Renal cortex interstitium (tissue), 11 donors: ENCODE measurements around the gene TEX48. TPM values are rescaled to one million over a fixed set of nuclear protein-coding genes. Genes with fewer than 3 reads are reported as not detected.

ENCODE experiments used
- DNase-seq, 11 donors: peaks; one replicate each; pipeline ENCODE4 v3.0.0-alpha.2; 2013; ENCODE audit warnings: low read depth in 9 of 11, low spot score in 4 of 11; ENCODE audit errors: extremely low read depth in 1 of 11
- polyA plus RNA-seq, 3 donors: library from polyadenylated mRNA; unstranded; fragments of 120-200 nt; gene quantifications; one replicate each; pipeline ENCODE4 v1.2.1, GENCODE V29; 2013; ENCODE audit not compliant: insufficient read length in 3 of 3

TEX48 gene
- polyA plus RNA-seq, 3 donors: not detected

GRCh38 chr9:114634387-114634786, 47.6 kb downstream of the TEX48 start:
- no peak for DNase-seq

GRCh38 chr9:114633438-114634089, 48.4 kb downstream of the TEX48 start:
- no peak for DNase-seq

- DNase-seq: no peak
These were observed 50.8 kb downstream of the TEX48 start for GRCh38 chr9:114631166-114631565.

- DNase-seq: no peak
These were observed 52.4 kb downstream of the TEX48 start for GRCh38 chr9:114629563-114630090.

GRCh38 chr9:114627553-114627952, 54.4 kb downstream of the TEX48 start:
- no peak for DNase-seq

GRCh38 chr9:114626415-114627020, 55.5 kb downstream of the TEX48 start:
- no peak for DNase-seq

- DNase-seq: no peak
These were observed 57.3 kb downstream of the TEX48 start for GRCh38 chr9:114624677-114625076.

GRCh38 chr9:114621975-114622609, 59.9 kb downstream of the TEX48 start:
- no peak for DNase-seq

- no peak for DNase-seq
These were observed 60.4 kb downstream of the TEX48 start for GRCh38 chr9:114621561-114621960.

- no peak for DNase-seq
These were observed 62.7 kb downstream of the TEX48 start for GRCh38 chr9:114619191-114619761.

GRCh38 chr9:114616684-114617520, 65.1 kb downstream of the TEX48 start:
- DNase-seq: no peak

Other genes starting within 250 kb of the TEX48 start
- 10 to 100 TPM in 2 of 3 donors, 1 to 10 TPM in 1; 7.3 to 17.2 (median 10.2) TPM for gene WHRN, start 176.7 kb downstream of the TEX48 start, polyA plus RNA-seq
- 100 to 1,000 TPM; 233 to 239 (median 236) TPM for gene ATP6V1G1, start 94.4 kb downstream of the TEX48 start, polyA plus RNA-seq
- gene TMEM268, start 70.9 kb downstream of the TEX48 start, polyA plus RNA-seq: 10 to 100 TPM in 2 of 3 donors, 1 to 10 TPM in 1; 7.8 to 11.8 (median 10.2) TPM
- gene TEX53, start 24.4 kb downstream of the TEX48 start, polyA plus RNA-seq: not detected
- gene TNFSF15, start 123.8 kb upstream of the TEX48 start, polyA plus RNA-seq: 1 to 10 TPM; 5.8 to 8.4 (median 8.1) TPM
- gene TNFSF8, start 248.4 kb upstream of the TEX48 start, polyA plus RNA-seq: under 1 TPM; 0.46 to 0.51 (median 0.47) TPM